ENCODE measurements around the gene BARX2. TPM values are rescaled to one million over a fixed set of nuclear protein-coding genes. Genes with fewer than 3 reads are reported as not detected.

BARX2 gene
- total and polyA plus RNA-seq, 2 of the 4 experiments (the other 2 are of a cell fraction) = not detected

DNA sequence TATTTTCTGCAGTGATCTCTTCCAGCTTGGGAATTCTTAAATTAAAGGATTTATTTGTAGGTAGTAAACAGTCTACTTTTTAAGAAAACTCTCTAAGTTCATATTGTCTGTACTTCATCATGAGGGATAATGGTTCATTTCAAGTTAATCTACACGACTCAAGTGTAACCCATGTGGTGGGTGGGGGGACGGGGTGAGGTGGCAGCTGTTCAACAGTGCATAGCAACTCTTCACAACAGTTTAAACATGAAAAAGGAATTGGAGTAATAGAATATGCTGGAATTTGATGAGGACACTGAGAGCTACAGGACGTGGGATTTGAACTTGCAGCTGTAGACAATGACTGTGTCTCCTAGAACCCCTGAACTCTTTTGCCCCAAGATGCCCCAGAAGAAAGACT lies 20.8 kb downstream of the BARX2 start:
- Histone ChIP-seq H3K23ac (ENCODE audit: low read depth, low read length) (no peak overlapping the region), H3K9me1 (ENCODE audit: insufficient read depth, low read length) (no peaks in the 10 kb centered on the region), H3K14ac (replicated peaks; ENCODE audit: low read depth, low read length) (no peak overlapping the region), H4K20me1 (ENCODE audit: insufficient read depth, low read length) (no peaks in the 10 kb centered on the region), H3K9me3 (ENCODE audit: control insufficient read depth, insufficient read depth, low read length) (no peaks in the 10 kb centered on the region), H3K4me2 (ENCODE audit: low read depth, low read length) (no peak overlapping the region), H3K56ac (ENCODE audit: extremely low read depth, insufficient read depth, low read length) (no peak overlapping the region), H3K36me3 (ENCODE audit: control insufficient read depth, insufficient read depth, low read length) (no peaks in the 10 kb centered on the region), H2AFZ (replicated peaks; ENCODE audit: low read length, poor library complexity) (no peak overlapping the region), H3K79me1 (ENCODE audit: low read depth in 1 of 2, low read length in 2 of 2) (no peaks in the 10 kb centered on the region), H2BK120ac (ENCODE audit: low read depth, low read length) (no peak overlapping the region), H3K4me3 (ENCODE audit: insufficient read depth, low read depth, low read length) (no peak overlapping the region), H2AK9ac (replicated peaks; ENCODE audit: low read depth, low read length, poor library complexity) (no peak overlapping the region), H2AK5ac (ENCODE audit: low read depth, low read length) (no peak overlapping the region), H3K27ac (ENCODE audit: insufficient read depth, low read length) (no peak overlapping the region), H3K9ac (ENCODE audit: low read depth, low read length) (no peak overlapping the region), H4K91ac (ENCODE audit: insufficient read depth, low read depth, low read length) (no peak overlapping the region), H3K27me3 (ENCODE audit: control insufficient read depth, insufficient read depth, low read length) (no peaks in the 10 kb centered on the region; the same call in 1 of the 2 replicates), H3K18ac (ENCODE audit: low read depth, low read length) (no peak overlapping the region), H2BK20ac (ENCODE audit: low read depth, low read length) (no peak overlapping the region), H3K4ac (ENCODE audit: low read depth, low read length) (no peak overlapping the region), H4K8ac (ENCODE audit: low read depth in 2 of 2, low read length in 2 of 2) (no peak overlapping the region), H3K4me1 (ENCODE audit: control insufficient read depth, insufficient read depth, low read length) (no peaks in the 10 kb centered on the region), H2BK15ac (ENCODE audit: low read depth, low read length) (no peak overlapping the region), H4K5ac (ENCODE audit: low read depth, low read length) (no peak overlapping the region), H2BK5ac (ENCODE audit: low read depth, low read length, poor library complexity, severe bottlenecking) (no peak overlapping the region)
- ChIA-PET POLR2A (ENCODE audit: unreplicated experiment) (no interaction called here), CTCF (interaction anchor here (0.6 kb wide), 1 partner anchor 351 kb away, joined by 3 read pairs; no protein-coding TSS in a partner anchor)
- in situ Hi-C loops (cut with MboI; ENCODE audit: low sequenced_read_pairs) = no loop called here
- intact Hi-C loops (cut with micrococcal nuclease) = loop anchor here (10.0 kb wide), 1 partner anchor 288 kb away; no protein-coding TSS in a partner anchor
- no peak for DNase-seq
- BruUV-seq (replicated peaks) = no TSS peak
- no CpG with 5 or more reads among the region's 3 CpGs for WGBS, 2 experiments (ENCODE audit: extremely low coverage in 2 of 2, insufficient read length in 1 of 2)
- TF ChIP-seq SMC3 (IDR thresholded peaks at IDR 0.05; ENCODE audit: low read depth, low read length) (no peak), CHD1 (IDR thresholded peaks at IDR 0.05; ENCODE audit: low read depth, low read length) (no peak), POLR2A (IDR thresholded peaks at IDR 0.05; ENCODE audit: low read depth, low read length) (no peak)
- TF ChIP-seq, protein P1, sequence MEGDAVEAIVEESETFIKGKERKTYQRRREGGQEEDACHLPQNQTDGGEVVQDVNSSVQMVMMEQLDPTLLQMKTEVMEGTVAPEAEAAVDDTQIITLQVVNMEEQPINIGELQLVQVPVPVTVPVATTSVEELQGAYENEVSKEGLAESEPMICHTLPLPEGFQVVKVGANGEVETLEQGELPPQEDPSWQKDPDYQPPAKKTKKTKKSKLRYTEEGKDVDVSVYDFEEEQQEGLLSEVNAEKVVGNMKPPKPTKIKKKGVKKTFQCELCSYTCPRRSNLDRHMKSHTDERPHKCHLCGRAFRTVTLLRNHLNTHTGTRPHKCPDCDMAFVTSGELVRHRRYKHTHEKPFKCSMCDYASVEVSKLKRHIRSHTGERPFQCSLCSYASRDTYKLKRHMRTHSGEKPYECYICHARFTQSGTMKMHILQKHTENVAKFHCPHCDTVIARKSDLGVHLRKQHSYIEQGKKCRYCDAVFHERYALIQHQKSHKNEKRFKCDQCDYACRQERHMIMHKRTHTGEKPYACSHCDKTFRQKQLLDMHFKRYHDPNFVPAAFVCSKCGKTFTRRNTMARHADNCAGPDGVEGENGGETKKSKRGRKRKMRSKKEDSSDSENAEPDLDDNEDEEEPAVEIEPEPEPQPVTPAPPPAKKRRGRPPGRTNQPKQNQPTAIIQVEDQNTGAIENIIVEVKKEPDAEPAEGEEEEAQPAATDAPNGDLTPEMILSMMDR (conservative IDR thresholded peaks at IDR 0.05; ENCODE audit: low read depth, low read length) = no peak
- no peak for ATAC-seq (ENCODE audit: low read depth)
- dilution Hi-C loops (cut with HindIII; ENCODE audit: low sequenced_read_pairs, unreplicated experiment) = no loop called here

Measured in IMR-90 (cell line).